K562 (cell line): Measurements from ENCODE around the gene RFX6. TPM values are rescaled to one million over a fixed set of nuclear protein-coding genes. Genes with fewer than 3 reads are reported as not detected.

Source experiments
- ATAC-seq: fragments of 200-7000 bp; cut with Tn5 transposase; 3 replicates; pipeline ENCODE4 v1.9.1; 2020; ENCODE audit warnings: moderate library complexity
- BruUV-seq: library from RNA; stranded (reverse); fragments of 400-500 nt; replicated peaks from 2 replicates; lab custom pipeline; 2021; lab: Mats Ljungman, UMichigan
- CTCF ChIA-PET: fragments of 300-600 bp; formaldehyde crosslinking; extraction: SDS; loops from one replicate; lab custom pipeline; 2021; ENCODE audit warnings: low intra/inter-chr PET ratio; lab: Yijun Ruan, JAX
- POLR2A ChIA-PET: fragments of 300-600, 350-650 bp; sonication (Branson Sonifier 250); formaldehyde crosslinking; extraction: SDS; loops from one replicate; lab custom pipeline; 2021; ENCODE audit warnings: antibody characterized with exemption, inconsistent platforms; lab: Yijun Ruan, JAX
- DNase-seq, 4 experiments: peaks; one replicate each; pipeline versions ENCODE4 v3.0.0 to v3.0.0-alpha.2; 2011 to 2018; ENCODE audit warnings: low spot score in 3 of 4, mixed read lengths in 3 of 4; ENCODE audit errors: extremely low read depth in 1 of 4
- FAIRE-seq: peaks from 2 replicates; lab custom pipeline; 2011; peaks lifted over from hg19 to GRCh38; lab: Jason Lieb, UNC
- H2AFZ ChIP-seq: 2 replicates; pipeline ENCODE4 v1.6.0; 2011; ENCODE audit warnings: low read depth, low read length, control low read depth, inconsistent platforms
- H3K27ac ChIP-seq: fragments of 200-600 bp; 3 replicates; pipeline ENCODE4 v1.8.0; 2011; ENCODE audit warnings: low read depth, mild to moderate bottlenecking, control low read depth, inconsistent platforms, low read length, moderate library complexity, mixed read lengths; ENCODE audit errors: extremely low read depth
- H3K27me3 ChIP-seq, 2 experiments: fragments of 300-600 bp in 1 of 2; 2 replicates in 1 of 2; 3 replicates in 1 of 2; pipeline versions ENCODE4 v1.6.0 to v1.8.0; 2011; ENCODE audit warnings: inconsistent platforms in 2 of 2, low read length in 2 of 2, mild to moderate bottlenecking in 1 of 2, mixed read lengths in 1 of 2, moderate library complexity in 1 of 2; ENCODE audit not compliant: control insufficient read depth in 2 of 2, insufficient read depth in 2 of 2
- H3K36me3 ChIP-seq: fragments of 300-600 bp; 3 replicates; pipeline ENCODE4 v1.8.0; 2011; ENCODE audit warnings: mild to moderate bottlenecking, low read length, inconsistent platforms; ENCODE audit not compliant: control insufficient read depth, insufficient read depth
- H3K4me1 ChIP-seq, 2 experiments: fragments of 200-600 bp in 1 of 2; replicated peaks in 1 of 2; 2 replicates in 1 of 2; 3 replicates in 1 of 2; pipeline versions ENCODE4 v1.5.1 to v1.8.0; 2011; ENCODE audit warnings: inconsistent platforms in 2 of 2, low read length in 2 of 2, mild to moderate bottlenecking in 1 of 2, mixed read lengths in 1 of 2, moderate library complexity in 1 of 2; ENCODE audit not compliant: control insufficient read depth in 2 of 2, insufficient read depth in 2 of 2
- H3K4me2 ChIP-seq: 2 replicates; pipeline ENCODE4 v1.6.1; 2011; ENCODE audit warnings: low read length, control low read depth, inconsistent platforms, mixed read lengths; ENCODE audit not compliant: insufficient read depth
- H3K4me3 ChIP-seq: fragments of 200-600 bp; sonication (generic), shearing (Covaris generic); 2 replicates; pipeline ENCODE4 v1.5.1; 2016; ENCODE audit warnings: control low read depth, inconsistent platforms
- H3K79me2 ChIP-seq: fragments of 200-600 bp; 3 replicates; pipeline ENCODE4 v1.8.0; 2011; ENCODE audit warnings: low read length, inconsistent platforms; ENCODE audit not compliant: control insufficient read depth, insufficient read depth
- H3K9ac ChIP-seq, 2 experiments: 2 replicates each; pipeline versions ENCODE4 v1.6.0 to v1.6.1; 2011; ENCODE audit warnings: low read depth in 2 of 2, low read length in 2 of 2, control low read depth in 1 of 2, inconsistent platforms in 1 of 2, mild to moderate bottlenecking in 1 of 2, mixed read lengths in 1 of 2; ENCODE audit not compliant: insufficient read depth in 1 of 2
- H3K9me1 ChIP-seq: one replicate; pipeline ENCODE4 v1.6.0; 2011; ENCODE audit warnings: inconsistent platforms, mild to moderate bottlenecking, low read length, moderate library complexity; ENCODE audit not compliant: control insufficient read depth, insufficient read depth
- H3K9me3 ChIP-seq: replicated peaks from 2 replicates; pipeline ENCODE4 v1.5.1; 2011; ENCODE audit warnings: low read depth, low read length, inconsistent platforms; ENCODE audit not compliant: control insufficient read depth, insufficient read depth
- H4K20me1 ChIP-seq: replicated peaks from 2 replicates; pipeline ENCODE4 v1.6.1; 2011; ENCODE audit warnings: low read length, inconsistent platforms, mixed read lengths; ENCODE audit not compliant: control insufficient read depth, insufficient read depth
- GABPB1 ChIP-seq: sonication (generic); formaldehyde crosslinking; IDR thresholded peaks from 2 replicates; pipeline ENCODE4 v1.8.0; 2022; ENCODE audit warnings: mild to moderate bottlenecking, missing genetic modification reagents
- HMGXB4 ChIP-seq: sonication (generic); formaldehyde crosslinking; IDR thresholded peaks from 2 replicates; pipeline ENCODE4 v1.8.1; 2023; ENCODE audit warnings: mild to moderate bottlenecking, missing genetic modification reagents
- MEF2D ChIP-seq: conservative IDR thresholded peaks from 2 replicates; pipeline ENCODE4 v1.6.1; 2016; ENCODE audit warnings: low read depth, missing genetic modification characterization, missing compliant biosample characterization
- SP1 ChIP-seq: sonication (generic); formaldehyde crosslinking; IDR thresholded peaks from 2 replicates; pipeline ENCODE4 v1.8.1; 2022; ENCODE audit warnings: mild to moderate bottlenecking, missing genetic modification reagents
- ZNF23 ChIP-seq: fragments of 250-450 bp; sonication (Bioruptor Pico); IDR thresholded peaks from 2 replicates; pipeline ENCODE4 v1.4.0; 2020; ENCODE audit warnings: mild to moderate bottlenecking
- WGBS: fragments of 100-300 bp; shearing (Covaris generic); methylation state at CpG from one replicate; pipeline ENCODE4 v1.1.6; 2016; ENCODE audit warnings: low coverage, mixed read lengths; ENCODE audit not compliant: insufficient coverage; ENCODE audit errors: missing lambda C conversion rate; 5-methylcytosine and 5-hydroxymethylcytosine counted together
- in situ Hi-C: fragments of 300-500 bp; cut with MboI; formaldehyde crosslinking; loops from 4 replicates; pipeline ENCODE4 v1.15.0; 2018; ENCODE audit warnings: inconsistent platforms, mixed read lengths
- intact Hi-C: fragments of 100-400 bp; cut with micrococcal nuclease; formaldehyde crosslinking; loops from 2 replicates; pipeline ENCODE4 v1.14.2; 2022
- polyA plus RNA-seq, 8 experiments: library from polyadenylated mRNA; depleted of rRNA in 4 of 8; stranded (reverse) in 5 of 8; unstranded in 3 of 8; fragments of >200 nt; fragmentation: Nextera tagmentation in 2 of 8; fragmentation: Illumina TruSeq in 1 of 8; extraction: Ambion mirVana in 2 of 8; extraction: Trizol in 1 of 8; gene quantifications; 2 replicates each; pipeline versions ENCODE4 v1.2.1 to v1.2.3, GENCODE V29; 2011 to 2014; ENCODE audit warnings: inconsistent platforms in 1 of 8, missing spikeins in 1 of 8
- total RNA-seq, 7 experiments: library from RNA; depleted of rRNA in 6 of 7; stranded (reverse); fragments of >200 nt in 6 of 7; fragmentation: Illumina TruSeq in 2 of 7; extraction: Trizol in 2 of 7; gene quantifications; 2 replicates each; pipeline versions ENCODE4 v1.2.1 to v1.2.3, GENCODE V29; 2011 to 2021; ENCODE audit warnings: low replicate concordance in 1 of 7

Gene RFX6
- total and polyA plus RNA-seq, 9 of the 15 experiments (the other 6 are each of a cell fraction or from before 2014, with no cell fraction given): not detected

GRCh38 chr6:116973976-116974375, 96.9 kb downstream of the RFX6 start:
- Histone ChIP-seq H3K4me2 (no peak overlapping the region), H3K27me3 (no peaks in the 10 kb centered on the region), H3K79me2 (no peaks in the 10 kb centered on the region), H3K9me3 (no peaks in the 10 kb centered on the region), H3K4me1 (no peaks in the 10 kb centered on the region), H3K4me3 (no peak overlapping the region), H3K9ac (no peak overlapping the region), H2AFZ (no peak overlapping the region), H3K27ac (no peak overlapping the region), H3K9me1 (no peaks in the 10 kb centered on the region), H4K20me1 (no peaks in the 10 kb centered on the region), H3K36me3 (no peaks in the 10 kb centered on the region)
- FAIRE-seq: no peak
- ChIA-PET POLR2A (interaction anchor here (0.7 kb wide), 1 partner anchor 629 kb away, joined by 4 read pairs; the partner anchor contains the start of gene GOPC), CTCF (interaction anchor here (0.6 kb wide), 1 partner anchor 163 kb away, joined by 5 read pairs; no protein-coding TSS in a partner anchor)
- WGBS: 0% methylated on average over 5 of the region's 5 CpGs
- no TSS peak for BruUV-seq
- no peak for ATAC-seq
- in situ Hi-C loops: no loop called here
- intact Hi-C loops: loop anchor here (2.0 to 10.0 kb wide), 6 partner anchors 311 to 1288 kb away; partner anchors contain the start of gene GOPC
- DNase-seq: no peak
- TF ChIP-seq ZNF23 (CRISPR knock-in tag) (no peak), SP1 (CRISPR knock-in tag) (no peak), GABPB1 (CRISPR knock-in tag) (no peak), MEF2D (tag) (no peak), HMGXB4 (CRISPR knock-in tag) (no peak)
